Thyroid gland (tissue), 4 donors: ENCODE data around the gene CMTM3. TPM values are rescaled to one million over a fixed set of nuclear protein-coding genes. Genes with fewer than 3 reads are reported as not detected.

Source experiments
- DNase-seq, 2 donors: peaks; one replicate each; pipeline ENCODE4 v3.0.0-alpha.2; 2019
- H3K27ac ChIP-seq, 3 donors: fragments of 200-600 bp; sonication (generic); 1 replicate in 2 of 3; 2 replicates in 1 of 3; pipeline ENCODE4 v1.5.1; 2016 to 2019; ENCODE audit warnings: mild to moderate bottlenecking in 1 of 3, moderate library complexity in 1 of 3
- H3K27me3 ChIP-seq: fragments of 200-600 bp; sonication (generic); one replicate; pipeline ENCODE4 v1.5.1; 2019
- H3K36me3 ChIP-seq, 2 donors: fragments of 200-600 bp; sonication (generic); one replicate each; pipeline ENCODE4 v1.5.1; 2016 to 2019
- H3K4me1 ChIP-seq, 2 donors: fragments of 200-600 bp; sonication (generic); one replicate each; pipeline ENCODE4 v1.5.1; 2017 to 2019
- H3K4me3 ChIP-seq, 3 donors: fragments of 200-600 bp; sonication (generic); replicated peaks in 1 of 3; 1 replicate in 2 of 3; 2 replicates in 1 of 3; pipeline ENCODE4 v1.5.1; 2016; ENCODE audit warnings: mild to moderate bottlenecking in 1 of 3
- H3K9me3 ChIP-seq: fragments of 200-600 bp; sonication (generic); one replicate; pipeline ENCODE4 v1.5.1; 2017
- POLR2A ChIP-seq, 2 donors: fragments of 450-650 bp; IDR thresholded peaks; one replicate each; pipeline ENCODE4 v1.6.1; 2017; ENCODE audit warnings: antibody characterized with exemption in 2 of 2, mild to moderate bottlenecking in 2 of 2, moderate library complexity in 1 of 2
- WGBS, 2 donors: methylation state at CpG; one replicate each; pipeline ENCODE4 v1.1.5; 2017; 5-methylcytosine and 5-hydroxymethylcytosine counted together
- intact Hi-C: fragments of 100-400 bp; cut with DNase I; formaldehyde crosslinking; loops from one replicate; pipeline ENCODE4 v1.15.1; 2023
- total RNA-seq, 4 donors: library from RNA; depleted of rRNA; stranded (reverse); fragments of >200 nt; gene quantifications; one replicate each; pipeline ENCODE4 v1.2.3, GENCODE V29; 2016
- TF ChIP-seq, protein P1 (sequence below), 6 experiments: fragments of 200-600 bp in 3 of 6; fragments of 450-650 bp in 3 of 6; sonication (generic) in 3 of 6; IDR thresholded peaks; one replicate each; pipeline ENCODE4 v1.5.1; 2016 to 2019; ENCODE audit warnings: antibody characterized with exemption in 6 of 6, mild to moderate bottlenecking in 2 of 6, inconsistent platforms in 1 of 6, moderate library complexity in 1 of 6

The CMTM3 gene
- total RNA-seq, 4 donors from 2014 or later: 5.9 to 32.0 (median 21.3) TPM

DNA sequence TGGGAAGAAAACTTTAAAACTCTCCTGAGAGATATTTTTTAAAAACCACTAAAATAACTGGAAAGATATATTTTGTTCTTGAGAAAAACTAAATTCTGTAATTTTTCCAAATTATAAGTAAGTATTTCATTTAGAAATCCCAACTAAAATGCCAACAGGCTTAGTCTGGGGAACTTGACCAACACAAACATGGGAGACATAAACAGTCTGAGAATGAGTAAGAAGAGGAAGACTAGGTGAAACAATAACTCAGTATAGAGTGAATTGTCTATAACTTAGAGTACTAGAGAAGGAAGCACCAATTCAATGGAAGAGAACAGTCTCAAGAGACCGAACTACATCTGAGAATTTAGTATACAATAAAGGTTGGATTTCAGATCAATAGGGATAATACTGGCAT is 35.4 kb upstream of the CMTM3 start:
- TF ChIP-seq, protein P1, sequence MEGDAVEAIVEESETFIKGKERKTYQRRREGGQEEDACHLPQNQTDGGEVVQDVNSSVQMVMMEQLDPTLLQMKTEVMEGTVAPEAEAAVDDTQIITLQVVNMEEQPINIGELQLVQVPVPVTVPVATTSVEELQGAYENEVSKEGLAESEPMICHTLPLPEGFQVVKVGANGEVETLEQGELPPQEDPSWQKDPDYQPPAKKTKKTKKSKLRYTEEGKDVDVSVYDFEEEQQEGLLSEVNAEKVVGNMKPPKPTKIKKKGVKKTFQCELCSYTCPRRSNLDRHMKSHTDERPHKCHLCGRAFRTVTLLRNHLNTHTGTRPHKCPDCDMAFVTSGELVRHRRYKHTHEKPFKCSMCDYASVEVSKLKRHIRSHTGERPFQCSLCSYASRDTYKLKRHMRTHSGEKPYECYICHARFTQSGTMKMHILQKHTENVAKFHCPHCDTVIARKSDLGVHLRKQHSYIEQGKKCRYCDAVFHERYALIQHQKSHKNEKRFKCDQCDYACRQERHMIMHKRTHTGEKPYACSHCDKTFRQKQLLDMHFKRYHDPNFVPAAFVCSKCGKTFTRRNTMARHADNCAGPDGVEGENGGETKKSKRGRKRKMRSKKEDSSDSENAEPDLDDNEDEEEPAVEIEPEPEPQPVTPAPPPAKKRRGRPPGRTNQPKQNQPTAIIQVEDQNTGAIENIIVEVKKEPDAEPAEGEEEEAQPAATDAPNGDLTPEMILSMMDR (IDR thresholded peaks at IDR 0.05): no peak
- no peak for TF ChIP-seq POLR2A (IDR thresholded peaks at IDR 0.05)
- H3K4me3 ChIP-seq: no peak overlapping the region
- peaks cover 0 to 8% of the 10 kb centered on the region in 2 donors for H3K36me3 ChIP-seq
- intact Hi-C loops: no loop called here
- no peaks in the 10 kb centered on the region for H3K27me3 ChIP-seq
- H3K4me1 ChIP-seq: no peaks in the 10 kb centered on the region
- H3K9me3 ChIP-seq: no peaks in the 10 kb centered on the region
- no peak overlapping the region for H3K27ac ChIP-seq
- WGBS, 2 donors: 96 to 98% methylated on average over 1 of the region's 1 CpG
- no peak for DNase-seq

DNA sequence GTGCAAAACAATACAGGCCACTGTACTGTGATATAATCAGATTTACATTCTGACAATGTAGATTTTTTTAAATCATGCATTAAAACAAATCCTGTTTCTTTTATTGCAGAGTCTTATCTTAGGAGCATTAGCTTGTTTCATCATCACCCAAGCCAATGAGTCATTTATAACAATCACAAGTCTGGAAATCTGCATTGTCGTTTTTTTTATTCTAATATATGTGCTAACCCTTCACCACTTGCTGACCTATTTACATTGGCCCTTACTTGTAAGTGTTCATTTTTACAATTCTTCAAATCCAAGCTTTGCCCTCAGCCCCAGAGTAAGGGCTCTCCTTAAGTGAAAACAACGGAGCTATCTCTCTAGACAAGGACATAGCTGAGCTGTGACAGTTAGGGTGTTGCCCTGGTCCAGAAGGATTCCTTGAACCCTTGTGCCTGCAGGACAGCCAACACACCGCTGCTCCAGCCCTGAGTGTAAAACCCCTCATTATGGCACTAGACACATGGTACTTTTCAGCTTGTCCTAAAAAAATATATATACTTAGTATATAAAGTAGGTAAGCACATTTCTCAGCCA is 34.6 kb upstream of the CMTM3 start:
- WGBS, 2 donors: 54 to 66% methylated on average over 3 of the region's 3 CpGs
- Histone ChIP-seq H3K9me3 (no peaks in the 10 kb centered on the region), H3K4me3 (no peak overlapping the region), H3K4me1 (no peaks in the 10 kb centered on the region), H3K36me3 (peaks cover 0 to 8% of the 10 kb centered on the region in 2 donors), H3K27ac (no peak overlapping the region), H3K27me3 (no peaks in the 10 kb centered on the region)
- no peak for TF ChIP-seq POLR2A (IDR thresholded peaks at IDR 0.05)
- TF ChIP-seq, protein P1 (IDR thresholded peaks at IDR 0.05): no peak
- intact Hi-C loops: no loop called here
- no peak for DNase-seq

DNA sequence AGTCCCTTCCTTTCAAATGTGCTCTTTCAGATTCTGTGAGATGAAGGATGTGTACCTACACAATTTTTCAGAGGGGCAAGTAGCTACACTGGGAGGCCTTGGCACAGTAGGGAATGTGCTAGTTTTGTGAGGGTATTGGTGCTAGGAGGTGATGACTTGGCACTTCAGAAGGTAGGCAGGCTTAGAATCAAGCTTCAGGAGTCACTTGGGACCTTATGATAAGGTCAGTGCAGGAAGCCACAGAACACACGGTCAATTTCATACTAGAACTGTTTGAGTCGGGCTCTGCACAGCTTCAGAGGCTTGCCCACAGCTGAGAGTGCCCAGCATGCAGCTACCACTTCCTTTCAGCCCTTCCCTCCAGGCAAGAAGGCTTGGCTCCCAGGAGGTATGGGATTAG is 32.1 kb upstream of the CMTM3 start:
- no peaks in the 10 kb centered on the region for H3K9me3 ChIP-seq
- no peaks in the 10 kb centered on the region for H3K4me1 ChIP-seq
- no peak overlapping the region for H3K4me3 ChIP-seq
- H3K27ac ChIP-seq: no peak overlapping the region
- 38 to 74% methylated on average over 2 of the region's 2 CpGs for WGBS, 2 donors
- TF ChIP-seq, protein P1 (IDR thresholded peaks at IDR 0.05): no peak
- no peak for TF ChIP-seq POLR2A (IDR thresholded peaks at IDR 0.05)
- H3K27me3 ChIP-seq: no peaks in the 10 kb centered on the region
- no peaks in the 10 kb centered on the region for H3K36me3 ChIP-seq
- intact Hi-C loops: no loop called here
- DNase-seq: no peak

DNA sequence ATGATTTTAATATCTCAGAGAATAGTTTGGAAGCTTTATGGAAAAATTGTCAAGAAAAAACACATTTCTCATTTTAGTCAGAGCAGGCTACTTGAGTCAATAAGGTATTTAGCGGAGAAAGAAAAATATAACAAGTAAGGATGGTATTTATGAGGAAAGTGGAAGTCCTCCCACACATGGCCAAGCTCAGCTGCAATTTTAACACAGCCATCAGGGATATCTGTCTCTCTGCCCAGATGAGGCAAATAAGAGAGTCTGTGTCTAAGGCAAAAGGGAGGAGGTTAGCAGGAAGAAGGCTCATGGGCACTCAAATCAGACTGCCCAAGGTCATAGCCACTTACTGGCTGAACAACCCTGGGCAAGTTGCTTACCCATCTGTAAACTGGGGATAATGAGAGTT is 30.4 kb upstream of the CMTM3 start:
- no peak overlapping the region for H3K27ac ChIP-seq
- H3K4me3 ChIP-seq: no peak overlapping the region
- intact Hi-C loops: no loop called here
- no peak for DNase-seq
- WGBS, 2 donors: 95 to 96% methylated on average over 1 of the region's 1 CpG
- H3K4me1 ChIP-seq: peaks cover 3 to 15% of the 10 kb centered on the region in 2 donors
- no peaks in the 10 kb centered on the region for H3K27me3 ChIP-seq
- no peak for TF ChIP-seq POLR2A (IDR thresholded peaks at IDR 0.05)
- no peaks in the 10 kb centered on the region for H3K36me3 ChIP-seq
- no peaks in the 10 kb centered on the region for H3K9me3 ChIP-seq

DNA sequence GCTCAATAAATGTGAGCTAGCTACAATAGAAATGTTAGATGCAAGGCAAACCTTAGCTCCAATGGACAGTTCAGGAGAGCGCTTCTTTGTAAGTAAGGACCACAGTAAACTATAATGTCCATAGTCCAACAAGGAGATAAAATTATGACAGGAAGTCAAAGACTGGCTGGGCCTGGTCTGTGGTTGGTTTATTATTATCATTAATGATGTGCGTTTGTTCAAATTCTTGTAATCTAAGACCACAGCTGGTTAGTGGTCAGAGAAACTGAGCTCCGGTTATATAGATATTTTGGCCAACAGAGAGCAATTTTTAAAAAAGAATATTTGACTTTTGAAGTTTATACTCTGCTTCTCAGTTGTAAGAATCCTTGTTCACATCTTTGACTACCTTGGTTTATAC is 30.0 kb upstream of the CMTM3 start:
- no peaks in the 10 kb centered on the region for H3K9me3 ChIP-seq
- H3K27ac ChIP-seq: no peak overlapping the region
- no peak overlapping the region for H3K4me3 ChIP-seq
- no peaks in the 10 kb centered on the region for H3K36me3 ChIP-seq
- WGBS, 2 donors: 92 to 98% methylated on average over 3 of the region's 3 CpGs
- intact Hi-C loops: no loop called here
- no peaks in the 10 kb centered on the region for H3K27me3 ChIP-seq
- DNase-seq: no peak
- no peak for TF ChIP-seq POLR2A (IDR thresholded peaks at IDR 0.05)
- TF ChIP-seq, protein P1 (IDR thresholded peaks at IDR 0.05): no peak
- peaks cover 3 to 16% of the 10 kb centered on the region in 2 donors for H3K4me1 ChIP-seq
